ENCODE data around the gene SAMD15. TPM values are rescaled to one million over a fixed set of nuclear protein-coding genes. Genes with fewer than 3 reads are reported as not detected.

The SAMD15 gene
- total RNA-seq, 1 donor, result 2.0 TPM

GRCh38 chr14:77340389-77340788 lies 36.8 kb upstream of the SAMD15 start:
- no peak for DNase-seq (ENCODE audit: low read depth)
- TF ChIP-seq CTCF (IDR thresholded peaks at IDR 0.05; ENCODE audit: insufficient read depth, low read length), result no peak

GRCh38 chr14:77342726-77343397 lies 34.3 kb upstream of the SAMD15 start:
- no peak for TF ChIP-seq CTCF (IDR thresholded peaks at IDR 0.05; ENCODE audit: insufficient read depth, low read length)
- DNase-seq (ENCODE audit: low read depth), result no peak
- H3K4me3 ChIP-seq (ENCODE audit: low read depth, low read length), result no peak overlapping the region

More at GRCh38 chr14:77340389-77340788, 36.8 kb upstream of the SAMD15 start:
- no peak overlapping the region for H3K4me3 ChIP-seq (ENCODE audit: low read depth, low read length)

- TF ChIP-seq CTCF (IDR thresholded peaks at IDR 0.05; ENCODE audit: insufficient read depth, low read length), result no peak
- no peak overlapping the region for H3K4me3 ChIP-seq (ENCODE audit: low read depth, low read length)
- DNase-seq (ENCODE audit: low read depth), result no peak
Measured at GRCh38 chr14:77343662-77344061, 33.5 kb upstream of the SAMD15 start.

GRCh38 chr14:77344377-77344996 lies 32.7 kb upstream of the SAMD15 start:
- no peak for DNase-seq (ENCODE audit: low read depth)
- no peak for TF ChIP-seq CTCF (IDR thresholded peaks at IDR 0.05; ENCODE audit: insufficient read depth, low read length)
- H3K4me3 ChIP-seq (ENCODE audit: low read depth, low read length), result no peak overlapping the region

- no peak for TF ChIP-seq CTCF (IDR thresholded peaks at IDR 0.05; ENCODE audit: insufficient read depth, low read length)
- no peak overlapping the region for H3K4me3 ChIP-seq (ENCODE audit: low read depth, low read length)
- DNase-seq (ENCODE audit: low read depth), result no peak
Measured at GRCh38 chr14:77346495-77346894, 30.7 kb upstream of the SAMD15 start.

- no peak for TF ChIP-seq CTCF (IDR thresholded peaks at IDR 0.05; ENCODE audit: insufficient read depth, low read length)
- no peak for DNase-seq (ENCODE audit: low read depth)
- no peak overlapping the region for H3K4me3 ChIP-seq (ENCODE audit: low read depth, low read length)
Measured at GRCh38 chr14:77347751-77348150, 29.4 kb upstream of the SAMD15 start.
